KBM-7 (cell line): Measurements from ENCODE around the gene HLA-DPB1.
"Not testable (repeated sequence)": the region's sequence is repeated elsewhere in the genome, so short reads cannot be mapped to it uniquely, and the experiment has no call there.

Experiments used
- DNase-seq: peaks from one replicate; pipeline ENCODE4 v3.0.0-alpha.2; 2015
- in situ Hi-C: fragments of 300-500 bp; cut with MboI; formaldehyde crosslinking; loops from 2 replicates; pipeline ENCODE4 v1.14.3; 2020; ENCODE audit warnings: low sequenced_read_pairs, low pct_unique_long_range_greater_than_20kb, mixed read lengths

HLA-DPB1 gene

DNA sequence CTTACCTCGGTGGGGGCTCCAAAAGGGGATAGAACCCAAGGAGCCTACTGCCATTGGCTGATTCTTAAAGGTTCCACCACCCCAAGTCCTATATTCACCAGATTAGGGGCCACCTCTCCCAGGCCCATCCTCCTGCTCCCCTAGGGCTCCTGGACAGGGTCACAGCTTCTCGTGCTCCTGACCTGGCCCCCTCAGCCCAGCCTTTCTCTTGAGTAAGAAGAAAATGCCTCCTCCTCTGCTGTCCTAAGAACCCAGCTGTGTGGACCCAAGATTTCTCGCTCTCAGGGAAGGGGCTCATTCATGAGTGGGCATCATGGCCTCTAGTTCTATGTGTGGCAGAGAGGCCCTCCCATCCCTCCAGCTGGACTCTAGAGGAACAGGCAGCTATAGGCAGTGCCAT, 16.6 kb downstream of the HLA-DPB1 start:
- DNase-seq, result no peak
- in situ Hi-C loops, result no loop called here

DNA sequence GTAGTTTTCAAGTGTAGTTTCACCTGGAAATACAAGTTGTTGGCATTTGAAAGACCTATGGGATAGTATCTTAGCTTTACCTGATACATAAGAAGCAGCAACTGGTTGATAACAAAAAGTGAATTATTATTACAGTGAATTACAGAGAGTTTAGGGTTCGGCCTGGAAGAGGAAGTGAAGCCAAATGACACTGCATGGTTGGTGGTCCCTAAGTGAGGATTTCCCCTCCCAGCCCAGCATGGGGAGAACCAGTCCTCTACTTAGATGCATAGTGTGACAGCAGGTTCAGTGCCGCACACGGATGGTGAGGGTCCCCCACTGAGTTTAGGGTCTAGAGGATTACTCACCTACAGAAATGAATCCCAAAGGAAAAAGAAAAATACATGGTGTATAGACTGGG, 18.1 kb downstream of the HLA-DPB1 start:
- in situ Hi-C loops, result no loop called here
- no peak for DNase-seq

DNA sequence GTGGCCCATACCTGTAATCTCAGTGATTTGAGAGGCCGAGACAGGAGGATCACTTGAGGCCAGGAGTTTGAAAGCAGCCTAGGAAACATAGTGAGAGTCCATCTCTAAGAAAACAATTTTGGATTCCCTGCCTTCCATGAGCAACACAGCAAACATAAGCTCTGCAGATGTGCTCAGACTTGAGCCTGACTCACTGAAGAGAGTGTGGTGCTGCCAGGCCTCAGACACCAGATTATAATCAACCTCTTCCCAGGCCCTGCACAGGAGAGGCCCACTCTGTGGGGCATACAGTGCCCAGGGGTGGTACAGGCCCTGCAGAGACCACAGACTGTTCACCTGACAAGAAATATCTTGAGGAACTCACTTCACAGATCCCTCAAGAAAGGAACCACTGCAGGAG, 19.9 kb downstream of the HLA-DPB1 start:
- in situ Hi-C loops, result no loop called here
- no peak for DNase-seq

DNA sequence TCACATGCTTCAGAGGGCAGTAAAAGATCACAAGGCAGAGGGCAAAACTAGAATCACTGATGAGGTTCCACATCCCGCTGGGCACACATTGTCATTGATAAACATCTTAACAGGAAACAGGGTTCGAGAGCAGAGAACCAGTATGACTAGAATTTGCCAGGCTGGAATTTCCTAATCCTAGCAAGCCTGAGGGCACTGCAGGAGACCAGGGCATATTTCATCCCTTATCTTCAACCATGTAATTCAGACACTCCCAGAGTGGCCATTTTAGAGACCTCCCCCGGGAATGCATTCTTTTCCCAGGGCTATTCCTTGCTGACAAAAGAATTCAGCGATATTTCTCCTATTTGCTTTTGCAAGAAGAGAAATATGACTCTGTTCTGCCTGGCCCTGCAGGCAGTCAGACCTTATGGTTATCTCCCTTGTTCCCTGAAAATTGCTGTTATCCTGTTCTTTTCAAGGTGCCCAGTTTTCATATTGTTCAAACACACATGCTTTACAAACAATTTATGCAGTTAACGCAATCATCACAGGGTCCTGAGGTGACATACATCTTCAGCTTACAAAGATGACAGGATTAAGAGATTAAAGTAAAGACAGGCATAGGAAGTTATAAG, 25.4 kb downstream of the HLA-DPB1 start:
- DNase-seq, in situ Hi-C loops: not testable (repeated sequence)

DNA sequence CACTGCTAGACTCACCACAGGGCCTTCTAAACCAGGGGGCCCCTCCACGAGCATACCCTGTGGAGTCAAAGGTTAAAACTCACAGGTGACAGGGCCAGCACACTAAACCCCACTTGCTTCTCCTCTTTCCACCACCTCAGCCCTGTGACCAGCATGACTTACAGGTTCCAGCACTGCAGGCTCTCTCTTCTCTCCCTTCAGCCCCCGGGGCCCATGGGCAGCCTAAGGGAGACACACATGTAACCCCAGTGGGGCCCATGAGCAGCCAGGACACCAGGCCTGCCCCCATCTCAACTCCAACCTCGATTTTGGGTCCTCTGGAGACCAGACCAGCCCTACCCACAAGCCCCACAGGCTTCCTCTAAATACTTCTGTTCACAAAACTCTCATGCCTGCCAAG, 28.0 kb downstream of the HLA-DPB1 start:
- in situ Hi-C loops, result no loop called here
- no peak for DNase-seq

DNA sequence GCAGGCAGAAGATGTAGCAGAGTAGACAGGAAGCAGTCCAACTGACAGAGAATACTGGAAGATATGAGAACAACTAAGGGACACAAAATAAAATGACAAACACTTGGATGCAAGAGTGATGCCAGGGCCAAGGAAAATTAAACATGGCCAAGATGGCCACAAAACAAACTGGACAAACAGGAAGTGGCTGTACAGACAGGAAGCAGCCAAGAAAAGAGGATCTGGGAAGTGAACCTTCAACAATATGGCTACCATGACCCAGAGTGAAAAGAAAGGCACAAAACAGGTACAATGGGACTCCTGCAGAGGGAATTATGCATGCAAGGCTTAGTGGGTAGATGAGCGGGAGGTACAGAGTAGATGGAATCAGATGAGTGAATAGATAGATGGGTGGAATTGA, 29.1 kb downstream of the HLA-DPB1 start:
- peak; percentile 19 for DNase-seq
- in situ Hi-C loops, result no loop called here

DNA sequence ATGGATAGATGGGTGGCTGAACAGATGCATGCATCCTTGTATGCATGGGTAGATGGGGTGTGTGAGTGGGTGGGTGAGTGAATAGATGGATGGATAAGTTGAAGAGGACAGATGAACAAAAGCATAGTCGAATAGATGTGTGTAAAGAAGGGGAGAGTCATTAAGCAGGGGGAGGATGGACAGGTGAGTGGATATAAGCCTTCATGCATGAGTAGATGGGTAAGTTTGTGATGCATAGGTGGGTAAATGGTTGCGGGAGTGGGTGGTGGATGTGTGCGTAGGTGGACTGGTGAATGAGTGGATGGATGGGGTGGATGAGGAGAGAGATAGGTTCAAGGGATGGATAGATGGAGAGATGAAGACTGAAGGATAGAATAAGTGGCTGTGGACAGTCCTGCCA, 29.6 kb downstream of the HLA-DPB1 start:
- DNase-seq, result no peak

DNA sequence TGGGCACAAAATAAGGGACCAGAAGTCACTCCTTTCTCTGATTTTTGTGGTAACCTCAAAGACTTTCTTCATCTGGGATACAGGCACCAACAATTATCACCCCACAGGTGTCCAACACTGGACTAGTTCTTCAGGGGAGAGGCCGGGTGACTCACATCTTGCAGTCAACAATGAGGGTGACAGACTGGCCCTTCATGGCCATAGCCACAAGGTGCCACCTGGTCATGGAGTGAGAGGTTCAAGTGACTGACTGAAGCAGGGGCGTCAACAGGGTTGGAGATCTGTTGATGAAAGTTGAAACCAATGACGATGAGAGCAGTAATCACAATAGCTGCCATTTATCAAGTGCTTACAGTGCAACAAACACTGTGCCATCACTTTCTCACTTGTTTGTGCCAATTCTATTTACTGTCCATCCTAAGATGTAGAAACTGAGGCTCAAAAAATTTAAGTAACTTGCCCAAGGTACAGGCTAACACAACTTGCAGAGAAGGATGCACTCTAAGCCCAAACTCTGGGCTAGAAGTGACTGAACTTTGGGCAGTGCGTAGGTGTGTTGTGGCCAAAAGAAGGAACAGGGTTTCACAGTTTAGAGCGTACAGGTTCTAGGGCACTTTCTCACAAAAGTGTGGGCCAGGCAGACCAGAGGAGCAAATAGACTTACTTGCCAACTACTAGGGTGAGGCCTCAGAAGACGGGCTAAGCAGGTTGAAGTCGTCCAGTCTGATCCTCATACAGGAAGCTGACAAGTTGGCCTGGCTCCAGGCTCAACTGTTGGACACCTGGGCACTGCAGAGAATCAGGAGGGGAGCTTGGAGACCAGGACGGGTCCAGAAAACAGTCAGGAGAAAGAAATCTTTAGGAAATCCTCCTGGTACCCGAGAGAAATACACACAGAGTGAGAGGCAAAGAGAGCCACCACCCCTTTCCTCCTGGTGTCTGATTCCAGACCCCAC, 30.4 kb downstream of the HLA-DPB1 start:
- DNase-seq, result no peak
- in situ Hi-C loops, result no loop called here

More for the DNA sequence above, 29.6 kb downstream of the HLA-DPB1 start:
- in situ Hi-C loops, result no loop called here

DNA sequence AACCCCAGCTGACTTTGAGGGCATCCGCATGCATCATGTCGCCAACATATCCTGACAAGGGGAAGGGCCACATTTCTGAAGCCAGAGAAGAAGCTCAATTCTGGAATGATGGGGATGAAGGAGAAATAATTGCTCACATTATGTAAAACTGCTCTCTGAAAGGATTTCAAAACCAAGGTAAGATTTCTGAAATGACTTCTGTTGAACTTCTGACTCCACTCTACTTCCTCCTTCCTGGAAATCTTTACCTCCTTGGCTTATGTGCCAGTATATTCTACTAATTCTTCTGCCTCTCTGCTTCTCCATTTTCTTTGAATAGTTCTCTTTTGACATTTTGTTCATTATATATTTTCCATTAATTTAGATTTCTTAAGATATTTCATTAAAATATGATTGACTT, 31.9 kb downstream of the HLA-DPB1 start:
- no peak for DNase-seq
- in situ Hi-C loops, result no loop called here

DNA sequence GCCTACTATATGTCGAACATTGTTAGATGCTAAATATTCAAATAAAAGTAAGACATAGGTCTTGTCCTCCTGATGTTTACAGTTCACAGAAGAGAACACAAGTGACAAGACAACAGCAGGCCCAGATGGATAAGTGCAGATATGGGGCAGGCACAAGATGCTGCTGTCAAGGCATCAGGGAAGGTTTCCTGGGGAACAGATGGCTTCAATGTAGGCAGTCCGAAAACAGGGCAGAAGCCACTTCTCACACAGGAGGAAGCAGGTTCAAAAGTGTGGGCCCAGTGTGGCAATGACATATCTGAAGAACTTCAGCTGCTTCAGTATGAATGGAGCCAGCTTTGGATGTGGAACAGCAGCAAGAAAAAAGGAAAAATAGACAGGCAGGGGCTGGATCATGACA, 32.5 kb downstream of the HLA-DPB1 start:
- DNase-seq, result no peak
- in situ Hi-C loops, result no loop called here

DNA sequence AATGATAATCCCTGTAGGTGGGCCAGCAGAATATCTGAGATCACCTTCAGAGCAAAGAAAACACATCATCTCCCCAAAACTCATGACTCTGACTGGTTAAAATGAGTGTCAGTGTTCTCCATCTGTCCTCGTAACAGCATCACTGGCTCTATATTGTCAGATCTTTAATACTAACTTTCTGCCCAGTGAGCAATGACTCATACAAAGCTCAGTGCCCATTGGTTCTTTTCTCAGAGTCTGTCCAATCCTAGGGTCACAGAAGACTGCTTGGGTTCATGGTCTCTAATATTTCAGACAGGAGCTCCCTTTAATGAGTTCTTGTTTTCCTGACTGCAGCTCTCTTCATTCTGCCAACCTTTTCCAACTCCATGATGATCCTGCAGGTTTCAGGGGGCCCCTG, 36.4 kb downstream of the HLA-DPB1 start:
- DNase-seq, result peak; percentile 31
- in situ Hi-C loops, result no loop called here

DNA sequence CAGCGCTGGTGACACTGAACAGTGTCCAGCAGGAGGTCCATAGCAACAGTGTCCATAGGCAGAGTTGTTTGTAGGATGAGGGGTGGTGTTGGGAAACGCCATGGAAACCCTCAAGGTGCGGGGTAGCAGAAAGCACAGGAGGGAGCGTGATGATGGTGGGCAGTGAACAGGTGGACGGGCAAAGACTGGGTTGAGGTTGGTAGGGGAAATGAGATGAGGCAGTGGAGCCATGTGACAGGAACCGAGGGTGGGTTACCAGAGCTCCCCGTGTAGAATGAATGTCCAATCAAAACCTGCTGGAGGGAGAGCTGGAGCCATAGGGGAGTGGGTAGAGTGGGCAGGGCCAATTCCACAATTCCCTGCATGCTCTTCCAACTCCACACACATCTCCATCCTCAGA, 38.0 kb downstream of the HLA-DPB1 start:
- in situ Hi-C loops, result no loop called here
- DNase-seq, result no peak

DNA sequence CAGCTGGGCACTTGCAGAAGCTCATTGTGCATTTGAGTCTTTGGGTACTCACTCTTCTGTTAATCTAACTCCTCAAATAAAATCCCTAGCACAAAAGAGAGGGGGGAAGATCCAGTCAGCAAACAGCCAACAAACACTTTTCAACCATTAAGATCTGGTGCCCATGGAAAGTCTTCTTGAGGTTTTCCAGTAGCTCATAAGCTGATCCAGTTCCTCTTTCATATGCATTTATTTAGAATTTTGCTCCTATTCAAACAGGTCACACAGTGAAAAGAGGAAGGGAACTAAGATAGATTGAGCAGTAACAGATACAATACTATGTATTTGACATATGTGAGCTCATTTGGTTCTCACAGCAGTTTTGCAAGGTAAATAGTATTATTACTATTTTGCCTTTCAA, 38.6 kb downstream of the HLA-DPB1 start:
- peak; percentile 70 for DNase-seq

DNA sequence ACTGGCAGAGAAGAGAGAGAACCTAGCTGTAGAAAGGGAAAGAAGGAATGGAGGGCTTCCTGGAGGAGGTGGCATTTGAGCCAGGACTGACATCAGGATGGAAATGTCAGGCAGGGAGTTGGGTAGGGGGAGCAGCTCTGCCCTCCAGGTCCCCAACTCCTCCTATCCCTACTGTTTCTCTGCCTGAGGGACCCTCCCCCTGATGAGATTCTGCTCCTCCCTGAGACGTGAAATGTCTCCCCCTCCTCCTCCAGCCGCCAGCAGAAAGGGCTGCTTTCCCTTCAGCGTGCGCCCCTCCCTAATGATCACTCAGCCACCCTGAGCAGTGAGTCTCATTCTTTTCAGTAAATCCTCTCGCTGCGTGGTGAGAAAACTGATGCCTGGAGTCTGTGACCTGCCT, 40.6 kb downstream of the HLA-DPB1 start:
- no peak for DNase-seq
- in situ Hi-C loops, result no loop called here

More for the DNA sequence above, 38.6 kb downstream of the HLA-DPB1 start:
- in situ Hi-C loops, result no loop called here

DNA sequence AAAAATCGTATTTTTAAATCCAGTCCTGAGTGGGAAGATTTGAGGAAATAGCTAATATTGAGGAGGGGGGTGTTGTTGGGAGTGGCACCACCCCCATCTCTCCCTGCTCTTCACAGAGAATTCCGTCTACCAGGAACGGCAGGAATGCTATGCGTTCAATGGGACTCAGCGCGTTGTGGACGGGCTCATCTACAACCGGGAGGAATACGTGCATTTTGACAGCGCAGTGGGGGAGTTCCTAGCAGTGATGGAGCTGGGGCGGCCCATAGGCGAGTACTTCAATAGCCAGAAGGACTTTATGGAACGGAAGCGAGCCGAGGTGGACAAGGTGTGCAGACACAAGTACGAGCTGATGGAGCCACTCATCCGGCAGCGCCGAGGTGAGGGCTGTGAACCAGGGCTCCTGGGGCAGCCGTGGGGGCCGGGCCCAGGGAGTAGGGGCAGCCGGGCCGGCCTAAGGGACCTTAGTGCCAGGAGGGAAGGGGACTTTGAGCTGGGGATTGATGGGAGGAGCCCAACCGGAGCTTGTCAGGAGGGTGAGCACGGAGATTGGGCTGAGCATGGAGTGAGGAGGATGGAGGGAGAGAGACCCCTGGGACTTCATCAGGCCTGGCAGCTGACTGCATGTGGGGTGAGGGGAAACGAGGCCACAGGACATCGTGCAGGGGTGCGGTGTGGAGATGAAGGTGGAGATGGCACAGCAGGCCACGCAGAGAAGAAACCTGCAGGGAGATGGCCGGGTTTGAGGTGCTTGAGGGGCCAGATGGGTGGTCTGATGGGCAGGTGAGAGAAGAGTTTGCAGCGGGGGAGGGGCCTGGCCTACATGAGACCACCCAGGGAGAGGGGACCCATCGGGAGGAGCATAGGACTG, 41.3 kb downstream of the HLA-DPB1 start:
- no peak for DNase-seq
- in situ Hi-C loops, result no loop called here

DNA sequence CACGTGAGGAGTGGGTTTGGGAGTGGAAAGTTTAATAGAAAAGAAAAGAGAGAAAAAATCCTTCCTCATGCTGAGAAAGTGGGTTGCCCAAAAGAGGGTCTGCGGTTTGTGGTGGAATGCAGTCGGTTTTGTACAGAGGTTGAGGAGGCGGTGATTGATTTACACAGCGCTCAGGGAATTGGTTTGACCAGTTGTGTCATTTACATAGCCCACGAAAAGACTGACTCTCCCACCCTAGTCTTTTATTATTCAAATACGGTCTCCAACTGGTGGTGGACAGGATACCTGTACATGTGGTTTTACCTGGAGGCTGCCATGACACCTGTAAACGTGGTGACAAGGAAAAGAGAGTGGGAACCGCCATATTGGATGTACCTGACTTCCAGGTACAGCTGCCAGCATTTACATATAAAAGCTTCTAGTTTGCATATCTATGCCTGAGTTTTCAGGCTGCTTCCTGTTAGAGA, 42.1 kb downstream of the HLA-DPB1 start:
- DNase-seq, result no peak
- in situ Hi-C loops, result no loop called here

DNA sequence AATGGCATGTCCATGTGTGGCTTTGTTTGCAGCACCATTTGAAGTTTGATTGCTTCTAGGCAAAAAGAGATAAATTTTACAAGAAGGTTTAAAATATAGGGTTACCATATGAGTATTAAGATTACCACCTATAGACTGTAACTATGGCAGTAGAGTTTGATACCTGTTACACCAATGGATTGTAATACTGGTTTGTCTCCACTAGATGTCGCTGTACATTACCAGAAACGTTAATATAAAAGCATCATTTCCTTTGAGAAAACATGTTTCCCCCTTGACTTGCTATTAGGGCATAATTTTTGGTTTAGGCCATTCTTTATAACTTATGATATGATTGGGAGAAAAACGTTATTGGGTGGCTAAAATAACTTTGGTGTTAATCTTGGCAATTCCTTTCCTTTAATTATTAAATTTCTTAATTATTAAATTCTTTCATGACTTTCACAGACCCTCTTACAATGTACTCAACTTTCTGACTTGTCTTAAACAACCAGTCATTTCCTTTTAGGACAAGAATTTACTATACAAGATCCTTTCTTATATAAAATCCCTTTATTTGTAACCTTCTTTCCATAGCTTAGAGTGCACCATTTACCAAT, 42.8 kb downstream of the HLA-DPB1 start:
- in situ Hi-C loops, result no loop called here

DNA sequence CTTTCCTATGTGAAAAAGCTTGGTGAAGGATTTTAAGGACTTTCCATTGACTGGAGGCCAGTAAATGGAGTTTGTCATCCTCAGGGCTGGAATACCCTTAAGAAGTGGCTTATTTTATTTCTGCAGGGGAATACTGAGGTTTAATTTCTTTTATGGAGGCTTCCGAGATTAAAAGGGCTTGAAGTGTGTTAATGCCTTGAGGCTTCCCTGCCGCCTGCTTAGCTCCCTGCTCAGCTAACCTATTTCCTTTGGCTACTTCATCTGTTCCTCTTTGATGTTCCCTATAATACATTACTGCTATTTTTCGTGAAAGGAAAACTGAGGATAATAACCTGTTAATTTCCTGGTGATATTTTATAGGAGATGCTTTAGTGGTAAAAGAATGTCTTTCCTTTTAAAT, 44.2 kb downstream of the HLA-DPB1 start:
- in situ Hi-C loops, result no loop called here
- DNase-seq, result no peak

More for the DNA sequence above, 42.8 kb downstream of the HLA-DPB1 start:
- peak; percentile 58 for DNase-seq

DNA sequence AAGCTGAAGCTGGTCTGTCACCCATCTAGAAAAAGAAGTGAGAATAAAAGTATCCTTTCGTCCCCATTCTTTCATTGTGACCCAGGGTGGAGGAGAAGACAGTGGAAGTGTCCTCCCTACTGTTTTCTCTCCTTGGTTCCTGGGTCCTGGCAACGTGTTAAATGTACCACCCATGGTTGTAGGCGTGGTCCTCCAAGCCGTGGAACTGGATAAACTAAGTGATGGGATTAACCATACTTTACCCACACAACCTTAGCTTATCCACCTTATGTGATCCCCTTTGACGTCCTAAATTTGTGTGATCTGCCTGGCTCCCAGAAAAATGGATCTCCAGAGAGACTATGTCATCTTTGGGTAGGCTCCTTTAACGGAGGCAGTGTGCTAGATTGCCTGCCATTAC, 47.4 kb downstream of the HLA-DPB1 start:
- in situ Hi-C loops, result no loop called here
- no peak for DNase-seq
